Measurements from ENCODE around the gene SCGB1D4. TPM values are rescaled to one million over a fixed set of nuclear protein-coding genes. Genes with fewer than 3 reads are reported as not detected.

Gene SCGB1D4
- total and polyA plus RNA-seq, 4 experiments from 2014 or later: not detected

DNA sequence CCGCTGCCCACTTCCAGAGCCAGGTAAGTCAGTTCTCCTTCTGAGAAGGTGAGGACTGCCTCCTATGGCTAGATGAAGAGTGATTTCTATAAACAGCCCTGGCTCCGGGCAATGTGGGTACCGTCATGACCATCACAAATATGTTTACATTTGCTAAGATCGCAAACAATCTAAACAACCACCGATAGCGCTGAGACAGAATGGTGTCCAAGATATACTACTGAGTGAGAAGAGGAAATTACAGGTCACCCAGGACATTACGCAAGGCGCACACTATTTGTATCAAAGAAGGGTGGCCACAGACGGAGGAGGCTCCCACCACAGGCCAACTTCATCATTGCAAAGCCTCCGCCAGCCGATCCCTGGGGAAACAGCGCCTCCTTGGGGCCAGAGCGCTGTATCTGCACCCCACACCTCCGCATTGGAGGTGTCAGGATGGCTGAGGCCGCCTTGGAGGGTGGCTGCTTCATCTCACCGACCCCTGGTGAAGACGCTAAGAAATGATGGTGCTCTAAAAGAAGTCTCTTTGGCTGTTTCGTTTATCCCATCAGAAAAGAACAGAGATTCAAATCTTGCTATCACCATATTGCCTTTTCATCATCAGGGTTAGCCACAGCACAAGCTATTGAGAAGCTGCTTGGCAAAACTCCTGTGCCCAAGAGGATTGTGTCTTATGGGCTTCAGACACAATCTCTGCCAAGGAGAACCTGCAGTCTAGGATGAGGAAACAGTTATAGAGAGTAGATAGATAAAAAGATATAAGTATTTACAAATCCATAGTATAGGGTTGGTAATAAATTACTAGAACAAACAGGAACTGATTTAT is 26.1 kb upstream of the SCGB1D4 start:
- Histone ChIP-seq H3K27me3 (ENCODE audit: insufficient read depth, low read length) (no peaks in the 10 kb centered on the region), H3K27ac (ENCODE audit: low read depth, low read length) (no peak overlapping the region), H3K36me3 (ENCODE audit: insufficient read depth, low read length) (no peaks in the 10 kb centered on the region), H3K9me3 (ENCODE audit: control insufficient read depth in 1 of 2, low read length in 2 of 2) (no peaks in the 10 kb centered on the region), H3K4me1 (ENCODE audit: insufficient read depth, low read length) (no peaks in the 10 kb centered on the region), H3K4me3 (ENCODE audit: low read length in 2 of 2) (no peak overlapping the region)
- H3K36me3 Mint-ChIP-seq: no peaks in the 10 kb centered on the region
- H3K4me3 Mint-ChIP-seq: no peak overlapping the region
- peak overlapping the region in 2 of 7 donors; percentile 33 to 67 for H3K27ac Mint-ChIP-seq
- intact Hi-C loops (cut with micrococcal nuclease): loop anchor here (1.0 kb wide), 1 partner anchor 154 kb away; no protein-coding TSS in a partner anchor
- POLR2A ChIA-PET (ENCODE audit: partially characterized antibody): no interaction called here
- CTCF ChIA-PET (ENCODE audit: partially characterized antibody): interaction anchor here (0.8 kb wide), 1 partner anchor 14 kb away, joined by 3 read pairs; no protein-coding TSS in a partner anchor
- peaks cover 0 to under 1% (median 0%) of the 10 kb centered on the region in 4 donors for H3K4me1 Mint-ChIP-seq
- DNase-seq: peak; percentile 40 to 67 (median 49)
- H3K27me3 Mint-ChIP-seq: peaks cover 8 to 11% of the 10 kb centered on the region in 2 donors
- no peaks in the 10 kb centered on the region for H3K9me3 Mint-ChIP-seq

DNA sequence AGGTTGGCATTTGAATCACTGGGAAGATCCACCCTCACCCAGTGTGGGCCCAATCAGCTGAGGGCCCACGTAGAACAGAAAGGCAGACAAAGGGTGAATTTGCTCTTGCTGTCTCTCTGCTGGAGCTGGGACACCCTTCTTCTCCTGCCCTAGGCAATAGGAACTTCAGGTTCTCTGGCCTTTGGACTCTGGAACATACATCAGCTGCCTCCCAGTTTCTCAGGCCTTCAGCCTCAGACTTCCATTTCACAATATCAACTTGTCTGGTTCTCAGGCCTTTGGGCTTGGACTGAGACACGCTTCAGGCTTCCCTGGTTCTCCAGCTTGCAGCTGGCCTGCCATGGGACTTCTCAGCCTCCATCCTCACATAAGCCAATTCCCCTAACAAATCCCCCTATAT is 23.6 kb upstream of the SCGB1D4 start:
- POLR2A ChIA-PET (ENCODE audit: partially characterized antibody): no interaction called here

DNA sequence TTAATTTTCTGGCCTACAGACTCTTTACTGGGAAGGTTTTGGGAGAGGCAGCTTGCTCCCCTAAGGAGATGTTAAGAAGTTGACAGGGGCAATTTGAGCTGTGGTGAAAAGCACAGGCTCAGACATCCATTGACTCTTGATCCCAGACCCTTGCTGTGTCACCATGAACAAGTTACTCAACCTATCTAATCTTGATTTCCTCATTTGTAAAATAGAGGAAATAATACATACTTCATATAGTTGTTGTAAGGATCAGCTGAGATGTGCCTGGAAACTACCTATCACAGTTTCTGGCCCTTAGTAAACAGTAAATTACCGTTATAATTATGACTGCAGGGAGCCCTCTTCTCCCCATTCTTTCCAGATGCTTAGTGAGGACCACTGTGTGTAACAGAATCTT is 16.6 kb upstream of the SCGB1D4 start:
- H3K27me3 ChIP-seq (ENCODE audit: insufficient read depth, low read length): peaks cover 3% of the 10 kb centered on the region
- Mint-ChIP-seq H3K27ac (no peak overlapping the region), H3K27me3 (peaks cover 10 to 25% of the 10 kb centered on the region in 2 donors), H3K4me1 (peaks cover 5 to 15% (median 12%) of the 10 kb centered on the region in 4 donors), H3K9me3 (no peaks in the 10 kb centered on the region), H3K4me3 (no peak overlapping the region), H3K36me3 (no peaks in the 10 kb centered on the region)
- H3K4me3 ChIP-seq (ENCODE audit: low read length in 2 of 2): no peak overlapping the region
- no peaks in the 10 kb centered on the region for H3K36me3 ChIP-seq (ENCODE audit: insufficient read depth, low read length)
- no peak overlapping the region for H3K27ac ChIP-seq (ENCODE audit: low read depth, low read length)
- intact Hi-C loops (cut with micrococcal nuclease): no loop called here
- no peaks in the 10 kb centered on the region for H3K9me3 ChIP-seq (ENCODE audit: control insufficient read depth in 1 of 2, low read length in 2 of 2)
- peaks cover 9% of the 10 kb centered on the region for H3K4me1 ChIP-seq (ENCODE audit: insufficient read depth, low read length)
- no peak for DNase-seq
- POLR2A ChIA-PET (ENCODE audit: partially characterized antibody): no interaction called here
- CTCF ChIA-PET (ENCODE audit: partially characterized antibody): interaction anchor here (1.1 kb wide), 1 partner anchor 720 kb away, joined by 3 read pairs; no protein-coding TSS in a partner anchor

More for the DNA sequence above, 23.6 kb upstream of the SCGB1D4 start:
- Mint-ChIP-seq H3K9me3 (no peaks in the 10 kb centered on the region), H3K27me3 (peaks cover 8 to 12% of the 10 kb centered on the region in 2 donors), H3K27ac (no peak overlapping the region), H3K4me1 (no peaks in the 10 kb centered on the region), H3K4me3 (no peak overlapping the region), H3K36me3 (no peaks in the 10 kb centered on the region)
- Histone ChIP-seq H3K27ac (ENCODE audit: low read depth, low read length) (no peak overlapping the region), H3K4me1 (ENCODE audit: insufficient read depth, low read length) (no peaks in the 10 kb centered on the region), H3K27me3 (ENCODE audit: insufficient read depth, low read length) (no peaks in the 10 kb centered on the region), H3K4me3 (ENCODE audit: low read length in 2 of 2) (no peak overlapping the region), H3K36me3 (ENCODE audit: insufficient read depth, low read length) (no peaks in the 10 kb centered on the region), H3K9me3 (ENCODE audit: control insufficient read depth in 1 of 2, low read length in 2 of 2) (no peaks in the 10 kb centered on the region)
- no peak for DNase-seq
- CTCF ChIA-PET (ENCODE audit: partially characterized antibody): interaction anchor here (0.6 to 3.1 kb wide), 4 partner anchors 11 to 211 kb away, joined by 3 to 17 read pairs (median 4); partner anchors contain the start of gene SCGB1D2
- intact Hi-C loops (cut with micrococcal nuclease): no loop called here

DNA sequence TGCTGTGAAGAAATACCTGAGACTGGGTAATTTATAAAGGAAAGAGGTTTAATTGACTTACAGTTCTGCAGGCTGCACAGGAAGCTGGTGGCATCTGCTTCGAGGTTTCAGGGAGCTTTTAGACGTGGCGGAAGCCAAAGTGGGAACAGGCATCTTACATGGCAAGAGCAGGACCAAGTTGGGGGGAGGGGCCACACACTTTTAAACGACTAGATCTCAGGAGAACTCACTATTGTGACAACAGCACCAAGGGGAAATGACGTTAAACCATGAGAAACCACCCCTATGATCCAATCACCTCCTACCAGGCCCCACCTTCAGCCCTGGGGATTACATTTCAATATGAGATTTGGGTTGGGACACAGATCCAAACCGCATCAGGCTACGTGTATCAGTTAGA is 11.1 kb upstream of the SCGB1D4 start:
- H3K9me3 ChIP-seq (ENCODE audit: control insufficient read depth in 1 of 2, low read length in 2 of 2): no peaks in the 10 kb centered on the region
- peaks cover 0 to 9% (median 4%) of the 10 kb centered on the region in 8 donors for H3K9me3 Mint-ChIP-seq
- peak overlapping the region in 1 of 8 donors; percentile 22 for H3K4me3 Mint-ChIP-seq
- H3K4me3 ChIP-seq (ENCODE audit: low read length in 2 of 2): no peak overlapping the region
- DNase-seq: no peak
- H3K36me3 ChIP-seq (ENCODE audit: insufficient read depth, low read length): no peaks in the 10 kb centered on the region
- CTCF ChIA-PET (ENCODE audit: partially characterized antibody): interaction anchor here (1.0 to 4.0 kb wide), 8 partner anchors 10 to 513 kb away, joined by 3 to 34 read pairs (median 5); partner anchors contain the start of gene SCGB1D4
- intact Hi-C loops (cut with micrococcal nuclease): no loop called here
- peak overlapping the region in 1 of 7 donors; percentile 6 for H3K27ac Mint-ChIP-seq
- peaks cover 3% of the 10 kb centered on the region for H3K27me3 ChIP-seq (ENCODE audit: insufficient read depth, low read length)
- POLR2A ChIA-PET (ENCODE audit: partially characterized antibody): no interaction called here
- H3K27ac ChIP-seq (ENCODE audit: low read depth, low read length): no peak overlapping the region
- no peaks in the 10 kb centered on the region for H3K36me3 Mint-ChIP-seq
- H3K4me1 ChIP-seq (ENCODE audit: insufficient read depth, low read length): peaks cover 9% of the 10 kb centered on the region
- peaks cover 16 to 26% of the 10 kb centered on the region in 2 donors for H3K27me3 Mint-ChIP-seq
- H3K4me1 Mint-ChIP-seq: peaks cover 5 to 15% (median 12%) of the 10 kb centered on the region in 4 donors

DNA sequence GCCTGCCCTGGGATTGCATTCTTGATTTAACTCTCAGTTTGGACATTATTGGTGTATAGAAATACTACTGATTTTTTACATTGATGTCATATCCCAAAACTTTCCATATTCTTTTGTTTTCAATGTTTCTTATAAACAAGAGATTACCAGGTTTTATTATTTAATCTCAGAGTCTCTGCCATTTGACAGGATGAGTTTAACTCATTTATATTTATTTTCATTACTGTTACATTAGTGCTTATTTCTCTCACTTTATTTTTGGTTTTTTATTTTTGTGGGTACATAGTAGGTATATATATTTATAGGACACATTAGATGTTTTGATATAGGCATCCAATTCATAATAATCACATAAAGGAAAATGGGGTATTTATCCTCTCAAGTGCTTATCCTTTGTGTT is 9.1 kb upstream of the SCGB1D4 start:
- Histone ChIP-seq H3K27ac (ENCODE audit: low read depth, low read length) (no peak overlapping the region), H3K27me3 (ENCODE audit: insufficient read depth, low read length) (no peaks in the 10 kb centered on the region), H3K9me3 (ENCODE audit: control insufficient read depth in 1 of 2, low read length in 2 of 2) (no peaks in the 10 kb centered on the region), H3K4me1 (ENCODE audit: insufficient read depth, low read length) (peaks cover 9% of the 10 kb centered on the region), H3K36me3 (ENCODE audit: insufficient read depth, low read length) (no peaks in the 10 kb centered on the region), H3K4me3 (ENCODE audit: low read length in 2 of 2) (no peak overlapping the region)
- intact Hi-C loops (cut with micrococcal nuclease): no loop called here
- CTCF ChIA-PET (ENCODE audit: partially characterized antibody): interaction anchor here (4.0 kb wide), 1 partner anchor 8 kb away, joined by 34 read pairs; the partner anchor contains the start of gene SCGB1D4
- Mint-ChIP-seq H3K36me3 (no peaks in the 10 kb centered on the region), H3K4me3 (no peak overlapping the region), H3K4me1 (peaks cover 5 to 15% (median 12%) of the 10 kb centered on the region in 4 donors), H3K9me3 (peaks cover 0 to 9% (median 4%) of the 10 kb centered on the region in 8 donors), H3K27ac (no peak overlapping the region), H3K27me3 (peaks cover 14 to 22% of the 10 kb centered on the region in 2 donors)
- DNase-seq: no peak
- POLR2A ChIA-PET (ENCODE audit: partially characterized antibody): no interaction called here

DNA sequence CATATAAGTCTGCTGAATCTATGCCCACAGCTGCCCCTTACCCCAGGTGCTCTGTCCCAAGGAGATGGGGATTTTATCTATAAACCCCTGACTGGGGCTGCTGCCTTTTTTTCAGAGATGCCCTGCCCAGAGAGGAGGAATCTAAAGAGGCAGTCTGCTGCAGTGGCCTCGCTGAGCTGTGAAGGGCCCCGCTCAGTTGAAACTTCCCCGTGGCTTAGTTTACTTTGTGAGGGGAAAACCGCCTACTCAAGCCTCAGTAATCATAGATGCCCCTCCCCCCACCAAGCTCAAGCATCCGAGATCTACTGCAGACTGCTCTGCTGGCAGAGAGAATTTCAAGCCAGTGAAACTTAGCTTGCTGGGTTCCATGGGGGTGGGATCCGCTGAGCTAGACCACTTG is 7.4 kb upstream of the SCGB1D4 start:
- no peaks in the 10 kb centered on the region for H3K36me3 Mint-ChIP-seq
- no peak overlapping the region for H3K27ac ChIP-seq (ENCODE audit: low read depth, low read length)
- DNase-seq: no peak
- peaks cover 0 to 9% (median 4%) of the 10 kb centered on the region in 8 donors for H3K9me3 Mint-ChIP-seq
- ChIA-PET POLR2A (ENCODE audit: partially characterized antibody) (no interaction called here), CTCF (ENCODE audit: partially characterized antibody) (no interaction called here)
- no peaks in the 10 kb centered on the region for H3K27me3 ChIP-seq (ENCODE audit: insufficient read depth, low read length)
- no peaks in the 10 kb centered on the region for H3K9me3 ChIP-seq (ENCODE audit: control insufficient read depth in 1 of 2, low read length in 2 of 2)
- no peak overlapping the region for H3K27ac Mint-ChIP-seq
- peaks cover 19 to 21% of the 10 kb centered on the region in 2 donors for H3K27me3 Mint-ChIP-seq
- no peak overlapping the region for H3K4me3 Mint-ChIP-seq
- intact Hi-C loops (cut with micrococcal nuclease): no loop called here
- H3K4me1 Mint-ChIP-seq: peaks cover 2 to 3% (median 3%) of the 10 kb centered on the region in 4 donors
- no peak overlapping the region for H3K4me3 ChIP-seq (ENCODE audit: low read length in 2 of 2)
- no peaks in the 10 kb centered on the region for H3K36me3 ChIP-seq (ENCODE audit: insufficient read depth, low read length)
- peaks cover 1% of the 10 kb centered on the region for H3K4me1 ChIP-seq (ENCODE audit: insufficient read depth, low read length)

DNA sequence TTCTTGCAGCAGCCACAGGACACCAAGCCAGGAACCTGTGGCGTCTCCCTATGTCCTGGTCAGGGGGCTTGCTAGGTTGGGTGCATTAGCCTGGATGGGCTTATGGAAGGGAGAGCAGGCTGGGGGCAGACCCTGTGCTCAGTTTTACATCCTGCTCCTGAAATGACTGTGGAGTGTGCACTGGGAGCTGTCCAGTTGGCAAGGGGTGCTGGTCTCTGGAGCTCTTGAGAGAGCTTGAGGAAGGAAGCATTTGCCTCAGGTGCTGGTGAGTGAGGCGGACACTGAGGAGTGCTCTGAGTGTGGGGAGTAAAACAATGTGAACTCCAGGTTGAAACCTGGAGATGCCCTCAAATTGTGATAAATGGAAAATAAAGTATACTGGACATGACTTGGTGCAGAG is 3.4 kb downstream of the SCGB1D4 start:
- Mint-ChIP-seq H3K27ac (no peak overlapping the region), H3K27me3 (peaks cover 10 to 19% of the 10 kb centered on the region in 2 donors), H3K4me3 (no peak overlapping the region), H3K36me3 (no peaks in the 10 kb centered on the region), H3K9me3 (peaks cover 0 to 1% (median 0%) of the 10 kb centered on the region in 8 donors), H3K4me1 (no peaks in the 10 kb centered on the region)
- Histone ChIP-seq H3K27me3 (ENCODE audit: insufficient read depth, low read length) (peaks cover 3% of the 10 kb centered on the region), H3K4me3 (ENCODE audit: low read length in 2 of 2) (no peak overlapping the region), H3K9me3 (ENCODE audit: control insufficient read depth in 1 of 2, low read length in 2 of 2) (no peaks in the 10 kb centered on the region), H3K4me1 (ENCODE audit: insufficient read depth, low read length) (no peaks in the 10 kb centered on the region), H3K36me3 (ENCODE audit: insufficient read depth, low read length) (no peaks in the 10 kb centered on the region), H3K27ac (ENCODE audit: low read depth, low read length) (no peak overlapping the region)
- ChIA-PET POLR2A (ENCODE audit: partially characterized antibody) (no interaction called here), CTCF (ENCODE audit: partially characterized antibody) (no interaction called here)
- no peak for DNase-seq
- intact Hi-C loops (cut with micrococcal nuclease): no loop called here

All from CD4-positive, alpha-beta memory T cell (primary cell).